Dedifferentiated amniotic fluid mesenchymal stem cell (primary cell): Measurements from ENCODE around the gene RELA.
"Not testable (repeated sequence)": the region's sequence is repeated elsewhere in the genome, so short reads cannot be mapped to it uniquely, and the experiment has no call there.

Experiments used
- DNase-seq: peaks from one replicate; pipeline ENCODE4 v3.0.0-alpha.2; 2016; ENCODE audit errors: extremely low spot score

Gene RELA

GRCh38 chr11:65662799-65663638 is at the start of gene RELA:
Gene RELA, minus strand, starts transcription at chr11:65662916. Its CDS starts 84 bp downstream, at chr11:65662832.
- peak; percentile 91 for DNase-seq

- peak; percentile 97 for DNase-seq
These were observed 49.3 kb upstream of the RELA start, which contains the start of gene KAT5 for GRCh38 chr11:65711785-65712632. Gene KAT5, plus strand, starts transcription at chr11:65712252. Its CDS starts 16 bp downstream, at chr11:65712268.

- DNase-seq: no peak
These were observed 47.7 kb upstream of the RELA start for GRCh38 chr11:65710421-65710820.

GRCh38 chr11:65709661-65710060 is 46.9 kb upstream of the RELA start:
- DNase-seq: no peak

GRCh38 chr11:65708451-65708850 is 45.7 kb upstream of the RELA start:
- DNase-seq: no peak

GRCh38 chr11:65707002-65707401 is 44.3 kb upstream of the RELA start:
- not testable (repeated sequence) for DNase-seq

GRCh38 chr11:65706303-65706763 is 43.6 kb upstream of the RELA start:
- not testable (repeated sequence) for DNase-seq

GRCh38 chr11:65703846-65704245 is 41.1 kb upstream of the RELA start:
- DNase-seq: no peak

- DNase-seq: no peak
These were observed 39.0 kb upstream of the RELA start for GRCh38 chr11:65701686-65702085.

GRCh38 chr11:65700399-65700798 is 37.7 kb upstream of the RELA start:
- no peak for DNase-seq

GRCh38 chr11:65699306-65699705 is 36.6 kb upstream of the RELA start:
- no peak for DNase-seq

- DNase-seq: no peak
These were observed 35.5 kb upstream of the RELA start for GRCh38 chr11:65698205-65698604.

GRCh38 chr11:65696802-65697552 is 34.3 kb upstream of the RELA start:
- no peak for DNase-seq

GRCh38 chr11:65695459-65696241 is 32.9 kb upstream of the RELA start:
- DNase-seq: no peak

- no peak for DNase-seq
These were observed 29.7 kb upstream of the RELA start for GRCh38 chr11:65692367-65692766.

- not testable (repeated sequence) for DNase-seq
These were observed 29.1 kb upstream of the RELA start for GRCh38 chr11:65691847-65692246.

GRCh38 chr11:65685981-65686380 is 23.3 kb upstream of the RELA start:
- no peak for DNase-seq

GRCh38 chr11:65683480-65683879 is 20.8 kb upstream of the RELA start:
- not testable (repeated sequence) for DNase-seq

GRCh38 chr11:65680192-65680743 is 17.6 kb upstream of the RELA start:
- DNase-seq: no peak

GRCh38 chr11:65672982-65673381 is 10.3 kb upstream of the RELA start:
- no peak for DNase-seq
